HepG2 (cell line): ENCODE measurements around the gene ATP6V1F. TPM values are rescaled to one million over a fixed set of nuclear protein-coding genes. Genes with fewer than 3 reads are reported as not detected.
A peak's percentile ranks its signal among the peaks of the same experiment; 100 is the strongest.

Experiments
- HMG20B ChIP-seq: conservative IDR thresholded peaks from 2 replicates; pipeline ENCODE4 v1.6.1; 2016; ENCODE audit warnings: missing genetic modification reagents, missing compliant biosample characterization
- LCORL ChIP-seq, 2 experiments: fragments of 450-650 bp in 1 of 2; sonication (generic) in 1 of 2; formaldehyde crosslinking in 1 of 2; IDR thresholded peaks; 2 replicates each; pipeline versions ENCODE4 v1.5.0 to v1.6.1; 2017 to 2020; ENCODE audit warnings: antibody characterized with exemption in 1 of 2, missing genetic modification reagents in 1 of 2
- NPAS2 ChIP-seq: sonication (generic); formaldehyde crosslinking; IDR thresholded peaks from 2 replicates; pipeline ENCODE4 v1.8.0; 2022; ENCODE audit warnings: mild to moderate bottlenecking, missing genetic modification reagents, borderline replicate concordance
- RCOR2 ChIP-seq: IDR thresholded peaks from 2 replicates; pipeline ENCODE4 v1.6.1; 2016; ENCODE audit warnings: missing biosample characterization, missing genetic modification reagents
- TCF7 ChIP-seq: sonication (generic); IDR thresholded peaks from 2 replicates; pipeline ENCODE4 v1.6.1; 2016; ENCODE audit warnings: antibody characterized with exemption, low read depth
- TRIM24 ChIP-seq: sonication (generic); formaldehyde crosslinking; IDR thresholded peaks from 2 replicates; pipeline ENCODE4 v1.8.0; 2022; ENCODE audit warnings: mild to moderate bottlenecking, missing genetic modification reagents
- U2AF2 ChIP-seq: fragments of 200-400 bp; formaldehyde crosslinking; IDR thresholded peaks from 2 replicates; pipeline ENCODE4 v1.6.1; 2017; ENCODE audit warnings: low read depth, mild to moderate bottlenecking, low read length
- ZC3H13 ChIP-seq: sonication (generic); formaldehyde crosslinking; IDR thresholded peaks from 2 replicates; pipeline ENCODE4 v1.8.1; 2023; ENCODE audit warnings: mild to moderate bottlenecking, missing genetic modification reagents, moderate library complexity
- ZIK1 ChIP-seq: sonication (generic); formaldehyde crosslinking; IDR thresholded peaks from 2 replicates; pipeline ENCODE4 v1.5.0; 2020; ENCODE audit warnings: mild to moderate bottlenecking, low read depth, missing genetic modification reagents, borderline replicate concordance
- ZNF12 ChIP-seq: sonication (generic); formaldehyde crosslinking; IDR thresholded peaks from 2 replicates; pipeline ENCODE4 v1.5.0; 2020; ENCODE audit warnings: missing genetic modification reagents
- ZNF205 ChIP-seq: IDR thresholded peaks from 2 replicates; pipeline ENCODE4 v1.6.1; 2018; ENCODE audit warnings: missing biosample characterization, missing genetic modification reagents
- ZNF383 ChIP-seq: sonication (generic); formaldehyde crosslinking; IDR thresholded peaks from 2 replicates; pipeline ENCODE4 v1.4.0; 2020; ENCODE audit warnings: missing genetic modification reagents, mild to moderate bottlenecking, borderline replicate concordance
- ZNF605 ChIP-seq: sonication (generic); formaldehyde crosslinking; IDR thresholded peaks from 2 replicates; pipeline ENCODE4 v1.8.0; 2022; ENCODE audit warnings: mild to moderate bottlenecking, missing genetic modification reagents
- ZNF652 ChIP-seq: IDR thresholded peaks from 2 replicates; pipeline ENCODE4 v1.6.1; 2016; ENCODE audit warnings: low read depth, borderline replicate concordance
- ZNF816 ChIP-seq: sonication (generic); formaldehyde crosslinking; IDR thresholded peaks from 2 replicates; pipeline ENCODE4 v1.8.0; 2022; ENCODE audit warnings: missing genetic modification reagents, mild to moderate bottlenecking, borderline replicate concordance
- polyA plus RNA-seq, 8 experiments: library from polyadenylated mRNA; depleted of rRNA in 3 of 8; stranded (reverse) in 7 of 8; unstranded in 1 of 8; fragments of >200 nt; fragmentation: Illumina TruSeq in 4 of 8; extraction: Trizol in 4 of 8; gene quantifications; 2 replicates each; pipeline versions ENCODE4 v1.2.1 to v1.2.3, GENCODE V29; 2011 to 2016; ENCODE audit warnings: low read depth in 4 of 8, missing spikeins in 1 of 8, mixed read lengths in 1 of 8; ENCODE audit not compliant: insufficient read depth in 1 of 8
- total RNA-seq, 5 experiments: library from RNA; depleted of rRNA; stranded (reverse); fragments of >200 nt; fragmentation: Illumina TruSeq; extraction: Trizol; gene quantifications; 2 replicates each; pipeline ENCODE4 v1.2.3, GENCODE V29; 2016; ENCODE audit warnings: low read depth in 1 of 5
- TF ChIP-seq, protein P1 (sequence below): sonication (generic); formaldehyde crosslinking; IDR thresholded peaks from 2 replicates; pipeline ENCODE4 v1.4.0; 2020; ENCODE audit warnings: missing genetic modification reagents, borderline replicate concordance
- TF ChIP-seq, protein P2 (sequence below), 2 experiments: sonication (generic) in 1 of 2; formaldehyde crosslinking in 1 of 2; IDR thresholded peaks; 2 replicates each; pipeline versions ENCODE4 v1.6.1 to v1.9.0; 2014 to 2022; ENCODE audit warnings: antibody characterized with exemption in 1 of 2, borderline replicate concordance in 1 of 2, inconsistent platforms in 1 of 2, low read depth in 1 of 2, missing genetic modification reagents in 1 of 2

Gene ATP6V1F
- total and polyA plus RNA-seq, 2 of the 13 experiments (the other 11 are each of a cell fraction or from before 2014, with no cell fraction given), result 87.2 to 132 TPM

DNA sequence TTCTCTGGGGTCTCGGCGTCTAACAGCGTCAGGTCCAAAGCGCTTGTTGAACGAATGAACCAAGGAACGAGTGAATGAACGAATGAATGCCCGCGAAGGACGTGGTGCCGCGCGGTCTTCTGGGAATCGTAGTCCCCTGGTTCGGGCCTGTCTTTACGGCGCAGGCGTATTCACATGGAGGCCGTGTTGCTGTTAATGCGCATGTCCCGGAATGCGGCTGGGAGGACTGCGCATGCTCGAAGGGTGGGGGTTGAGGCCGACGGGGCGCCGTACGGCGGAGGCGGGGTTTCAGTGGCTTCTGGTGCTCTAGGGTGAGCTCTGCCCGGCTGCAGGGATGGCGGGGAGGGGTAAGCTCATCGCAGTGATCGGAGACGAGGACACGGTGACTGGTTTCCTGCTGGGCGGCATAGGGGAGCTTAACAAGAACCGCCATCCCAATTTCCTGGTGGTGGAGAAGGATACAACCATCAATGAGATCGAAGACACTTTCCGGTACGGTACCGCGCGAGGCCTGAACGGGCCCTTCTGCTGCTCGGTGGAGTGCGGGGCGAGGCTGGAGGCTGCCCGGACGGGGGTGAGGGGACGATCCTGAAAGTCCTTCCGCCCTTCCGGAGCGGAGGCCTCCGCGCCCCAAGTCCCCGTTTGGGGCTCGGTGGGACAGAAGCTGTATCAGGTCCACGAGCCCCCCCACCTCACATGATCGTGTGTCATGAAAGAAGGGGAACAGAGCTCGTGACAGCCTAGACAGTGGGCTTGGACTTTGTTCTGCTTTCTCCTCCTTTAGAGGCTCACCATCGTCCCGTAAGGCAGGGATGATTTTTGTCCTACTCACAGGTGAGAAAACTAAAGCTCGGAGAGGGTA, at the start of gene ATP6V1F (continued):
- TF ChIP-seq ZNF652 (no peak), ZNF816 (CRISPR knock-in tag) (no peak), TRIM24 (CRISPR knock-in tag) (no peak), LCORL (IDR thresholded peaks at IDR 0.05) (no peak), LCORL (CRISPR knock-in tag; IDR thresholded peaks at IDR 0.05) (no peak; the same call in 1 of the 2 replicates), ZC3H13 (CRISPR knock-in tag) (no peak), RCOR2 (CRISPR knock-in tag) (no peak), HMG20B (CRISPR knock-in tag) (no peak), TCF7 (no peak), ZNF205 (CRISPR knock-in tag) (no peak), ZIK1 (CRISPR knock-in tag) (no peak), ZNF383 (CRISPR knock-in tag) (0 out of 2 replicates have a peak, but pooled peaks have one; percentile 48), U2AF2 (no peak), ZNF12 (CRISPR knock-in tag) (no peak), ZNF605 (no peak; the same call in 1 of the 2 replicates), NPAS2 (no peak)
- TF ChIP-seq, protein P1, sequence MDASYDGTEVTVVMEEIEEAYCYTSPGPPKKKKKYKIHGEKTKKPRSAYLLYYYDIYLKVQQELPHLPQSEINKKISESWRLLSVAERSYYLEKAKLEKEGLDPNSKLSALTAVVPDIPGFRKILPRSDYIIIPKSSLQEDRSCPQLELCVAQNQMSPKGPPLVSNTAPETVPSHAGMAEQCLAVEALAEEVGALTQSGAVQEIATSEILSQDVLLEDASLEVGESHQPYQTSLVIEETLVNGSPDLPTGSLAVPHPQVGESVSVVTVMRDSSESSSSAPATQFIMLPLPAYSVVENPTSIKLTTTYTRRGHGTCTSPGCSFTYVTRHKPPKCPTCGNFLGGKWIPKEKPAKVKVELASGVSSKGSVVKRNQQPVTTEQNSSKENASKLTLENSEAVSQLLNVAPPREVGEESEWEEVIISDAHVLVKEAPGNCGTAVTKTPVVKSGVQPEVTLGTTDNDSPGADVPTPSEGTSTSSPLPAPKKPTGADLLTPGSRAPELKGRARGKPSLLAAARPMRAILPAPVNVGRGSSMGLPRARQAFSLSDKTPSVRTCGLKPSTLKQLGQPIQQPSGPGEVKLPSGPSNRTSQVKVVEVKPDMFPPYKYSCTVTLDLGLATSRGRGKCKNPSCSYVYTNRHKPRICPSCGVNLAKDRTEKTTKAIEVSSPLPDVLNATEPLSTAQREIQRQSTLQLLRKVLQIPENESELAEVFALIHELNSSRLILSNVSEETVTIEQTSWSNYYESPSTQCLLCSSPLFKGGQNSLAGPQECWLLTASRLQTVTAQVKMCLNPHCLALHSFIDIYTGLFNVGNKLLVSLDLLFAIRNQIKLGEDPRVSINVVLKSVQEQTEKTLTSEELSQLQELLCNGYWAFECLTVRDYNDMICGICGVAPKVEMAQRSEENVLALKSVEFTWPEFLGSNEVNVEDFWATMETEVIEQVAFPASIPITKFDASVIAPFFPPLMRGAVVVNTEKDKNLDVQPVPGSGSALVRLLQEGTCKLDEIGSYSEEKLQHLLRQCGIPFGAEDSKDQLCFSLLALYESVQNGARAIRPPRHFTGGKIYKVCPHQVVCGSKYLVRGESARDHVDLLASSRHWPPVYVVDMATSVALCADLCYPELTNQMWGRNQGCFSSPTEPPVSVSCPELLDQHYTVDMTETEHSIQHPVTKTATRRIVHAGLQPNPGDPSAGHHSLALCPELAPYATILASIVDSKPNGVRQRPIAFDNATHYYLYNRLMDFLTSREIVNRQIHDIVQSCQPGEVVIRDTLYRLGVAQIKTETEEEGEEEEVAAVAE, result no peak
- TF ChIP-seq, protein P2, sequence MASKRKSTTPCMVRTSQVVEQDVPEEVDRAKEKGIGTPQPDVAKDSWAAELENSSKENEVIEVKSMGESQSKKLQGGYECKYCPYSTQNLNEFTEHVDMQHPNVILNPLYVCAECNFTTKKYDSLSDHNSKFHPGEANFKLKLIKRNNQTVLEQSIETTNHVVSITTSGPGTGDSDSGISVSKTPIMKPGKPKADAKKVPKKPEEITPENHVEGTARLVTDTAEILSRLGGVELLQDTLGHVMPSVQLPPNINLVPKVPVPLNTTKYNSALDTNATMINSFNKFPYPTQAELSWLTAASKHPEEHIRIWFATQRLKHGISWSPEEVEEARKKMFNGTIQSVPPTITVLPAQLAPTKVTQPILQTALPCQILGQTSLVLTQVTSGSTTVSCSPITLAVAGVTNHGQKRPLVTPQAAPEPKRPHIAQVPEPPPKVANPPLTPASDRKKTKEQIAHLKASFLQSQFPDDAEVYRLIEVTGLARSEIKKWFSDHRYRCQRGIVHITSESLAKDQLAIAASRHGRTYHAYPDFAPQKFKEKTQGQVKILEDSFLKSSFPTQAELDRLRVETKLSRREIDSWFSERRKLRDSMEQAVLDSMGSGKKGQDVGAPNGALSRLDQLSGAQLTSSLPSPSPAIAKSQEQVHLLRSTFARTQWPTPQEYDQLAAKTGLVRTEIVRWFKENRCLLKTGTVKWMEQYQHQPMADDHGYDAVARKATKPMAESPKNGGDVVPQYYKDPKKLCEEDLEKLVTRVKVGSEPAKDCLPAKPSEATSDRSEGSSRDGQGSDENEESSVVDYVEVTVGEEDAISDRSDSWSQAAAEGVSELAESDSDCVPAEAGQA (IDR thresholded peaks at IDR 0.05; ENCODE audit: low read depth), result no peak; the same call in 1 of the 2 replicates
- TF ChIP-seq, protein P2 (CRISPR knock-in tag; IDR thresholded peaks at IDR 0.05; ENCODE audit: borderline replicate concordance), result no peak
